KG1 (cell line): ENCODE data around the gene FCRL1.

Experiments used
- DNase-seq: peaks from one replicate; lab custom pipeline; 2025; lab: John Stamatoyannopoulos, UW

Gene FCRL1

GRCh38 chr1:157799996-157800395 is 19.9 kb downstream of the FCRL1 start:
- no peak for DNase-seq

- no peak for DNase-seq
Observed at GRCh38 chr1:157798211-157798610, 21.7 kb downstream of the FCRL1 start.

GRCh38 chr1:157785248-157785647 is 34.7 kb downstream of the FCRL1 start:
- no peak for DNase-seq

- no peak for DNase-seq
Observed at GRCh38 chr1:157784801-157785200, 35.1 kb downstream of the FCRL1 start.

GRCh38 chr1:157782931-157783330 is 37.0 kb downstream of the FCRL1 start:
- DNase-seq = no peak

GRCh38 chr1:157781048-157781447 is 38.9 kb downstream of the FCRL1 start:
- DNase-seq = no peak

- DNase-seq = no peak
Observed at GRCh38 chr1:157776971-157777391, 42.9 kb downstream of the FCRL1 start, which contains the start of gene FCRL2. TSS of gene FCRL2 (minus strand) at chr1:157777132. CDS start at chr1:157777073, 59 bp downstream.

GRCh38 chr1:157775101-157775870 is 44.6 kb downstream of the FCRL1 start:
- DNase-seq = no peak

- DNase-seq = no peak
Observed at GRCh38 chr1:157774412-157774811, 45.5 kb downstream of the FCRL1 start.

- no peak for DNase-seq
Observed at GRCh38 chr1:157773493-157774350, 46.2 kb downstream of the FCRL1 start.

- peak; percentile 17 for DNase-seq
Observed at GRCh38 chr1:157771661-157772425, 48.1 kb downstream of the FCRL1 start.

- DNase-seq = no peak
Observed at GRCh38 chr1:157770442-157771043, 49.4 kb downstream of the FCRL1 start.

- no peak for DNase-seq
Observed at GRCh38 chr1:157766792-157767191, 53.1 kb downstream of the FCRL1 start.

GRCh38 chr1:157758018-157758417 is 61.9 kb downstream of the FCRL1 start:
- DNase-seq = no peak

GRCh38 chr1:157753611-157754010 is 66.3 kb downstream of the FCRL1 start:
- DNase-seq = no peak

- DNase-seq = no peak
Observed at GRCh38 chr1:157751283-157751682, 68.6 kb downstream of the FCRL1 start.

GRCh38 chr1:157748262-157748817 is 71.6 kb downstream of the FCRL1 start:
- no peak for DNase-seq
